Measurements from ENCODE around the gene SHC3. TPM values are rescaled to one million over a fixed set of nuclear protein-coding genes. Genes with fewer than 3 reads are reported as not detected.

Gene SHC3
- total and polyA plus RNA-seq, 2 donors (not counting 3 experiments of a cell fraction or from before 2014, with no cell fraction given): 1.0 to 2.0 TPM

DNA sequence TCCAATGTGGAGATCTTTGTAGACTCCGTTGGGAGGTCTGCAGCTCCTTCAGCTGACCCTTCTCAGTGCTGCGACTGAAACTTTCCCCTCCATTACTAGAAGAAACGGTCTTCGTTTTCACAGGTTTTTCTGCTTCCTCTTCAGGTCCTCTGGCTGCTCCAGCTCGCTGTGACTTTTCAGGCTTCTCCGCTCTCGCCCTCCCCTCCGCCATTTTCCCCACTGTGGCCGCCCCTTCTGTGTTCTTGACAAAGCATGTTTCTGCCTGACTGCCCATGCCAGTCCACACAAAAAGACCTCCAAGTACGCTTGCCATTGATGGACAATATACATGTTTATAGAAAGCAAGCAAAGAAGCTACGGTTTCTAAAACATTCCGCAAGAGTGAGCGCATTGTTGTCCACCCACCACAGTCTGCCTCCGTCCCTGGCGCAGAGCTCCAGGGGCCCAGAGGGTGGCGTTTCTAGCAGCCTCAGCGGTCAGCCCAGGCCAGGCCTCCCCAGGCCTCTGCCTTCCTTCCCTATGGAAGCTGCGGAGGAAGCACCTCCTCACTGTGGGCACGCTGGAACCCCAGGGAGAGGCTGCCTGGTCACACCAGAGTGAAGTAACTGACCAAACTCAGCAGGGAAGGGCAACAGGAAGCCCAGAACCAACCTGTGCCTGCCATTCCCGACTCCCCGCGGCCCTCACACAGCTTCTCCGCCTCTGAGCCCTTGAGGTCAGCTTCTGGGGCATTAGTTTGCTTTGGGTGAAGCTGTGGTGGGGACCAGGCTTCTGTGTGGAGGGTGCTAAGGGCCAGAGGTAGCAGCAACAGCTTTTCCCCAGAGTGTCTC is 207.3 kb downstream of the SHC3 start:
- dilution Hi-C loops (cut with MboI; ENCODE audit: extremely low pct_ligation_motif_present, low sequenced_read_pairs) (no loop called here), intact Hi-C loops (cut with micrococcal nuclease) (no loop called here)
- no peaks in the 10 kb centered on the region for H4K20me1 ChIP-seq (replicated peaks; ENCODE audit: control insufficient read depth, extremely low read depth, insufficient read depth, low read length)
- FAIRE-seq (no peak), DNase-seq (ENCODE audit: low read depth, low spot score) (no peak)
- no peak overlapping the region for H3K4me3 ChIP-seq (replicated peaks in 1 of 3; ENCODE audit: insufficient read depth in 1 of 3, low read depth in 1 of 3, low read length in 3 of 3)
- no peaks in the 10 kb centered on the region for H3K9me3 ChIP-seq (replicated peaks; ENCODE audit: control insufficient read depth, insufficient read depth, low read length)
- TF ChIP-seq FOS (IDR thresholded peaks at IDR 0.05; ENCODE audit: borderline replicate concordance, insufficient read depth, low read length) (no peak), POLR2A (IDR thresholded peaks at IDR 0.05; ENCODE audit: low read depth, low read length) (no peak), EZH2 (IDR thresholded peaks at IDR 0.05; ENCODE audit: borderline replicate concordance, low read depth, low read length, severe bottlenecking) (no peak), MYC (IDR thresholded peaks at IDR 0.05; ENCODE audit: low read depth, low read length) (no peak), POLR2AphosphoS5 (IDR thresholded peaks at IDR 0.05; ENCODE audit: insufficient read depth, low read depth, low read length) (no peak), GATA2 (IDR thresholded peaks at IDR 0.05; ENCODE audit: insufficient read depth, insufficient read length, low read depth, low read length) (no peak), JUN (IDR thresholded peaks at IDR 0.05; ENCODE audit: borderline replicate concordance, insufficient read depth, insufficient read length, low read depth) (no peak)
- TF ChIP-seq, protein P1, sequence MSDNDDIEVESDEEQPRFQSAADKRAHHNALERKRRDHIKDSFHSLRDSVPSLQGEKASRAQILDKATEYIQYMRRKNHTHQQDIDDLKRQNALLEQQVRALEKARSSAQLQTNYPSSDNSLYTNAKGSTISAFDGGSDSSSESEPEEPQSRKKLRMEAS (IDR thresholded peaks at IDR 0.05; ENCODE audit: insufficient read depth, insufficient read length): no peak
- TF ChIP-seq, protein P2, sequence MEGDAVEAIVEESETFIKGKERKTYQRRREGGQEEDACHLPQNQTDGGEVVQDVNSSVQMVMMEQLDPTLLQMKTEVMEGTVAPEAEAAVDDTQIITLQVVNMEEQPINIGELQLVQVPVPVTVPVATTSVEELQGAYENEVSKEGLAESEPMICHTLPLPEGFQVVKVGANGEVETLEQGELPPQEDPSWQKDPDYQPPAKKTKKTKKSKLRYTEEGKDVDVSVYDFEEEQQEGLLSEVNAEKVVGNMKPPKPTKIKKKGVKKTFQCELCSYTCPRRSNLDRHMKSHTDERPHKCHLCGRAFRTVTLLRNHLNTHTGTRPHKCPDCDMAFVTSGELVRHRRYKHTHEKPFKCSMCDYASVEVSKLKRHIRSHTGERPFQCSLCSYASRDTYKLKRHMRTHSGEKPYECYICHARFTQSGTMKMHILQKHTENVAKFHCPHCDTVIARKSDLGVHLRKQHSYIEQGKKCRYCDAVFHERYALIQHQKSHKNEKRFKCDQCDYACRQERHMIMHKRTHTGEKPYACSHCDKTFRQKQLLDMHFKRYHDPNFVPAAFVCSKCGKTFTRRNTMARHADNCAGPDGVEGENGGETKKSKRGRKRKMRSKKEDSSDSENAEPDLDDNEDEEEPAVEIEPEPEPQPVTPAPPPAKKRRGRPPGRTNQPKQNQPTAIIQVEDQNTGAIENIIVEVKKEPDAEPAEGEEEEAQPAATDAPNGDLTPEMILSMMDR (IDR thresholded peaks at IDR 0.05; ENCODE audit: extremely low read depth in 1 of 2, insufficient read depth in 1 of 2, low read depth in 1 of 2, low read length in 2 of 2): no peak
- H3K4me1 ChIP-seq (ENCODE audit: control insufficient read depth, extremely low read depth, insufficient read depth, low read length): no peaks in the 10 kb centered on the region
- no peaks in the 10 kb centered on the region for H3K27me3 ChIP-seq (ENCODE audit: control insufficient read depth in 2 of 2, insufficient read depth in 2 of 2, low read length in 2 of 2)
- H3K4me2 ChIP-seq (ENCODE audit: insufficient read depth, low read length): no peak overlapping the region
- H3K9me1 ChIP-seq (replicated peaks; ENCODE audit: control insufficient read depth, extremely low read depth, insufficient read depth, low read length): no peaks in the 10 kb centered on the region
- no TSS peak for BruUV-seq (replicated peaks)
- no peak overlapping the region for H3K9ac ChIP-seq (replicated peaks; ENCODE audit: extremely low read depth, insufficient read depth, low read length)
- ChIA-PET POLR2A (no interaction called here), CTCF (interaction anchor here (1.3 to 1.5 kb wide), 2 partner anchors 184 to 375 kb away, joined by 3 read pairs; no protein-coding TSS in a partner anchor)
- no peak overlapping the region for H2AFZ ChIP-seq (ENCODE audit: low read depth, low read length)
- H3K79me2 ChIP-seq (ENCODE audit: control insufficient read depth, insufficient read depth, low read length): no peaks in the 10 kb centered on the region
- H3K36me3 ChIP-seq (ENCODE audit: control insufficient read depth in 2 of 2, extremely low read depth in 1 of 2, insufficient read depth in 2 of 2, low read length in 2 of 2): no peaks in the 10 kb centered on the region
- no peak overlapping the region for H3K27ac ChIP-seq (ENCODE audit: insufficient read depth, low read depth, low read length)
